Measurements from ENCODE around the gene RNLS.
A peak's percentile ranks its signal among the peaks of the same experiment; 100 is the strongest.

The RNLS gene

GRCh38 chr10:88418871-88419270 is 164.2 kb downstream of the RNLS start:
- H3K4me3 ChIP-seq (replicated peaks in 1 of 2; ENCODE audit: low read depth in 2 of 2, low read length in 2 of 2) = no peak overlapping the region
- DNase-seq (ENCODE audit: low read depth in 2 of 2) = no peak
- TF ChIP-seq, protein P1, sequence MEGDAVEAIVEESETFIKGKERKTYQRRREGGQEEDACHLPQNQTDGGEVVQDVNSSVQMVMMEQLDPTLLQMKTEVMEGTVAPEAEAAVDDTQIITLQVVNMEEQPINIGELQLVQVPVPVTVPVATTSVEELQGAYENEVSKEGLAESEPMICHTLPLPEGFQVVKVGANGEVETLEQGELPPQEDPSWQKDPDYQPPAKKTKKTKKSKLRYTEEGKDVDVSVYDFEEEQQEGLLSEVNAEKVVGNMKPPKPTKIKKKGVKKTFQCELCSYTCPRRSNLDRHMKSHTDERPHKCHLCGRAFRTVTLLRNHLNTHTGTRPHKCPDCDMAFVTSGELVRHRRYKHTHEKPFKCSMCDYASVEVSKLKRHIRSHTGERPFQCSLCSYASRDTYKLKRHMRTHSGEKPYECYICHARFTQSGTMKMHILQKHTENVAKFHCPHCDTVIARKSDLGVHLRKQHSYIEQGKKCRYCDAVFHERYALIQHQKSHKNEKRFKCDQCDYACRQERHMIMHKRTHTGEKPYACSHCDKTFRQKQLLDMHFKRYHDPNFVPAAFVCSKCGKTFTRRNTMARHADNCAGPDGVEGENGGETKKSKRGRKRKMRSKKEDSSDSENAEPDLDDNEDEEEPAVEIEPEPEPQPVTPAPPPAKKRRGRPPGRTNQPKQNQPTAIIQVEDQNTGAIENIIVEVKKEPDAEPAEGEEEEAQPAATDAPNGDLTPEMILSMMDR (IDR thresholded peaks at IDR 0.05; ENCODE audit: low read depth, low read length) = no peak

GRCh38 chr10:88417387-88418030 is 165.6 kb downstream of the RNLS start:
- no peak overlapping the region for H3K4me3 ChIP-seq (replicated peaks in 1 of 2; ENCODE audit: low read depth in 2 of 2, low read length in 2 of 2)
- TF ChIP-seq, protein P1 (IDR thresholded peaks at IDR 0.05; ENCODE audit: low read depth, low read length) = no peak
- DNase-seq (ENCODE audit: low read depth in 2 of 2) = peak in 1 of 2 donors; percentile 48

- H3K4me3 ChIP-seq (replicated peaks in 1 of 2; ENCODE audit: low read depth in 2 of 2, low read length in 2 of 2) = no peak overlapping the region
- no peak for DNase-seq (ENCODE audit: low read depth in 2 of 2)
- TF ChIP-seq, protein P1 (IDR thresholded peaks at IDR 0.05; ENCODE audit: low read depth, low read length) = no peak
These were observed 166.3 kb downstream of the RNLS start for GRCh38 chr10:88416801-88417200.

- TF ChIP-seq, protein P1 (IDR thresholded peaks at IDR 0.05; ENCODE audit: low read depth, low read length) = no peak
- DNase-seq (ENCODE audit: low read depth in 2 of 2) = no peak
- H3K4me3 ChIP-seq (replicated peaks in 1 of 2; ENCODE audit: low read depth in 2 of 2, low read length in 2 of 2) = no peak overlapping the region
These were observed 167.5 kb downstream of the RNLS start for GRCh38 chr10:88415533-88416130.

DNA sequence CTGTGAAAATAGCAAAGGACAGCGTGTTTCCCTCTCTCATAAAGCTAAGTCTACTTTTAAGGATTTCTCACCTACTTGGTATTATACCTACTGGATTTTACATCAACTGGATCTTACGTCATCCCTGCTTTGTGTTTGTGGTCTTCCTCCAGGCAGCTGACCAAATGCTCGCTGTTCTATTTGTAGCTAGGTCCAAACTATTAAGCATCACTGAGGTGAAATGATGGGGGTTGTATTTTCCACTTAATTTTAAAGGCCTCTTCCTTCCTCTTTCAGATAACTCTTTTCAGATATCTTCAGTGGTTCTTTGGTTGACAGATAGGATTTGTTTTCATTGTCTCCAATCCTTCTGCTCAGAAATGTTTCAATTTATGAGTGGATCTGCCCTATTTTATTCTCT is 169.7 kb downstream of the RNLS start:
- no peak for DNase-seq (ENCODE audit: low read depth in 2 of 2)
- TF ChIP-seq, protein P1 (IDR thresholded peaks at IDR 0.05; ENCODE audit: low read depth, low read length) = no peak
- H3K4me3 ChIP-seq (replicated peaks in 1 of 2; ENCODE audit: low read depth in 2 of 2, low read length in 2 of 2) = no peak overlapping the region

- TF ChIP-seq, protein P1 (IDR thresholded peaks at IDR 0.05; ENCODE audit: low read depth, low read length) = no peak
These were observed 171.3 kb downstream of the RNLS start for GRCh38 chr10:88411772-88412349.

More at GRCh38 chr10:88411772-88412349, 171.3 kb downstream of the RNLS start:
- H3K4me3 ChIP-seq (replicated peaks in 1 of 2; ENCODE audit: low read depth in 2 of 2, low read length in 2 of 2) = no peak overlapping the region
- DNase-seq (ENCODE audit: low read depth in 2 of 2) = no peak
